Measurements from ENCODE around the gene UNC5B.

Gene UNC5B

GRCh38 chr10:71283410-71283809 lies 71.0 kb downstream of the UNC5B start:
- no peak for TF ChIP-seq CTCF (IDR thresholded peaks at IDR 0.05)
- intact Hi-C loops (cut with DNase I; ENCODE audit: low total_unique reads) = no loop called here
- Histone ChIP-seq H3K4me1 (no peaks in the 10 kb centered on the region), H3K9me3 (no peaks in the 10 kb centered on the region), H3K27ac (no peak overlapping the region), H3K27me3 (no peaks in the 10 kb centered on the region), H3K4me3 (no peak overlapping the region), H3K36me3 (peaks cover 0 to 33% (median 17%) of the 10 kb centered on the region in 3 donors)
- no peak for DNase-seq

- no peaks in the 10 kb centered on the region for H3K4me1 ChIP-seq
- peaks cover 0 to 38% (median 17%) of the 10 kb centered on the region in 3 donors for H3K36me3 ChIP-seq
- H3K27ac ChIP-seq = no peak overlapping the region
- no peak for TF ChIP-seq CTCF (IDR thresholded peaks at IDR 0.05)
- intact Hi-C loops (cut with DNase I; ENCODE audit: low total_unique reads) = loop anchor here (2.0 kb wide), 1 partner anchor 359 kb away; no protein-coding TSS in a partner anchor
- no peaks in the 10 kb centered on the region for H3K27me3 ChIP-seq
- DNase-seq = no peak
- no peak overlapping the region for H3K4me3 ChIP-seq
- no peaks in the 10 kb centered on the region for H3K9me3 ChIP-seq
Observed at GRCh38 chr10:71283876-71284275, 71.5 kb downstream of the UNC5B start.

- intact Hi-C loops (cut with DNase I; ENCODE audit: low total_unique reads) = loop anchor here (2.0 kb wide), 1 partner anchor 360 kb away; no protein-coding TSS in a partner anchor
- Histone ChIP-seq H3K9me3 (no peaks in the 10 kb centered on the region), H3K4me1 (no peaks in the 10 kb centered on the region), H3K27me3 (no peaks in the 10 kb centered on the region), H3K36me3 (peaks cover 0 to 41% (median 17%) of the 10 kb centered on the region in 3 donors), H3K27ac (no peak overlapping the region), H3K4me3 (no peak overlapping the region)
- no peak for DNase-seq
- TF ChIP-seq CTCF (IDR thresholded peaks at IDR 0.05) = no peak
Observed at GRCh38 chr10:71284544-71285179, 72.3 kb downstream of the UNC5B start.

GRCh38 chr10:71285180-71285545 lies 72.8 kb downstream of the UNC5B start:
- peak; percentile 74 to 81 for TF ChIP-seq CTCF (IDR thresholded peaks at IDR 0.05)
- no peaks in the 10 kb centered on the region for H3K27me3 ChIP-seq
- H3K36me3 ChIP-seq = peaks cover 0 to 46% (median 17%) of the 10 kb centered on the region in 3 donors
- no peak overlapping the region for H3K27ac ChIP-seq
- no peaks in the 10 kb centered on the region for H3K4me1 ChIP-seq
- intact Hi-C loops (cut with DNase I; ENCODE audit: low total_unique reads) = loop anchor here (2.0 kb wide), 1 partner anchor 360 kb away; no protein-coding TSS in a partner anchor
- no peak overlapping the region for H3K4me3 ChIP-seq
- no peak for DNase-seq
- no peaks in the 10 kb centered on the region for H3K9me3 ChIP-seq

GRCh38 chr10:71285986-71286385 lies 73.6 kb downstream of the UNC5B start:
- Histone ChIP-seq H3K9me3 (no peaks in the 10 kb centered on the region), H3K27ac (no peak overlapping the region), H3K4me3 (no peak overlapping the region), H3K27me3 (no peaks in the 10 kb centered on the region), H3K4me1 (no peaks in the 10 kb centered on the region), H3K36me3 (peaks cover 0 to 54% (median 17%) of the 10 kb centered on the region in 3 donors)
- no peak for DNase-seq
- intact Hi-C loops (cut with DNase I; ENCODE audit: low total_unique reads) = loop anchor here (2.0 kb wide), 1 partner anchor 361 kb away; no protein-coding TSS in a partner anchor
- TF ChIP-seq CTCF (IDR thresholded peaks at IDR 0.05) = no peak

All from tibial artery (tissue), 4 donors.